Measurements from ENCODE around the gene CORO6.
A peak's percentile ranks its signal among the peaks of the same experiment; 100 is the strongest.

Gene CORO6

DNA sequence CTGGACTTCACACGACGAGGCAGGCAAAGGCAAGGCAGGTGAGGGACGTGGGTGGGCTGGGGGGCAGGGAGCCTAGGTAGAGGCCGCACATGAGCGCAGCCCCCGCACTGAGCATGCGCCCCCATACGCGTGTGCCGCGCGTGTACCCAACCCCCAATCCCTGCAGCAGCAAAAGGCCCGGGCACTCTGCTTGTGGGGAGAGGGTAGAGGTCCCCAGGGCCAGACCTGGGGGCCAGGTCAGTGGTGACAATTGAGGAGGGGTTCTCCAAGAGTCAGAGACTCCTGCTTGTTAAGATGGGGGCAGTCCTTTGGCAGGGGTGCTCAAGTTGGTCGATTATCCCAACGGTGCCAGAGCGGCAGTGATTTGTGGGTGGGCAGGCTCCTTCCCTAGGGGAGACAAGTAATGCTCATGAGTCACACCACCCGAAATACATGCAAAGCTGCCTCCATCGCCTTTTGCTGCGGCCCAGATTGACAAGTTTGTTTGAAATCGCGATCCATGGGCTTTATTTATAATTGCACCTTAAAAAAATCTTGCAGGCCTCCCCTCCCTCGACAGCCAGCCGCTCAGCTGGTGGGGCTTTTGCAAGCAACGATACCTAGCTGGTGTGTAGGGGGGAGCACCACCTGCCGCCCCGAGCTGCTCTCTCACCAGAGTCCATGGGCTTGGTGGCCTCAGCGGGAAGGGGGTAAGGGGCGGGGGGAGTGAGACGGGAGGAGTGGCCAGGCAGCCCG lies 32.1 kb downstream of the CORO6 start:
- DNase-seq: no peak

DNA sequence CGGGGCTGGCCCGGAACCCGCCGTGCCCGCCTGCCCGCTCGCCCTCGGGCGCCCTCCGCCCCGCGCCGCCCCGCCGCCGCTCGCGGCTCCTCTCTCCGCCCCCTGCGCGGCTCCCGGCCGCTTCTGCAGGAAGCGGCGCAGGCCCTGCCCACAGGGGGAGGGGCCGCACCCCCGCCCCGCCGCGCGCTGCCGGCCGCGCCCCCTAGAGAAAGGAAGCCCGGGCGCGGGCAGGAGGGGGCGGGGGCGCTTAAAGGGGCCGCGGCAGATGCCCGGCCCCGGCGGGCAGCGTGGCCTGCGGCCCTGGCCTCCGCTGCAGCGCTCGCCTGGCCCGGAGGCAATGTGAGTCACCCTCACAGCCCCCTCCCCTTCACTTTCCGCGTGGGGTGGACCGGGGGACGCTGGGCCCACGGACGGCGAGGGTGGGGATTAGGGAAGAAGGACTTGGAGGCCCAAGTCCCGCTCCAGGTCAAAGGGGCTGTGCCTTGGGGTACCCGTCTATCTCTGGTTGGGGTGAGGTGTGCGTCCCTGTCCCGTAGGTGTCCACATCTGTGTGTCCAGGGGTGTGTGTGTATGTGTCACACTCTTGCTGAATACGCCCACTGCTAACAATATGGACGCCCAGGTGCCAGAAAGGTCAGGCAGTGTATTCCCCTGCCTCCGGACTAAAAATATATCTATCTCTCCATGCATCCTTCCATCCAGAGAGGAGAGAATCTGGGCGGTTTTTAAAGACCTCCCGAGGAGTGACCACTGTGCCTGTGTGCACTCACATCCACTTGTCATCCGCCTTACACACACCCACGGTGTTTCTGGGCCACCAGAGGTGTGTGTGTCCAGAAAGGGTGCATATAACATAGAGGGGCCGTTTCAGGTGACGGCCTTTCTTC lies 32.9 kb downstream of the CORO6 start, which contains the start of gene GIT1:
Gene GIT1, minus strand, starts transcription at position 125 of the 887 bp plus-strand sequence. CDS start 270 bp downstream, outside the sequence.
- DNase-seq: peak; percentile 76

DNA sequence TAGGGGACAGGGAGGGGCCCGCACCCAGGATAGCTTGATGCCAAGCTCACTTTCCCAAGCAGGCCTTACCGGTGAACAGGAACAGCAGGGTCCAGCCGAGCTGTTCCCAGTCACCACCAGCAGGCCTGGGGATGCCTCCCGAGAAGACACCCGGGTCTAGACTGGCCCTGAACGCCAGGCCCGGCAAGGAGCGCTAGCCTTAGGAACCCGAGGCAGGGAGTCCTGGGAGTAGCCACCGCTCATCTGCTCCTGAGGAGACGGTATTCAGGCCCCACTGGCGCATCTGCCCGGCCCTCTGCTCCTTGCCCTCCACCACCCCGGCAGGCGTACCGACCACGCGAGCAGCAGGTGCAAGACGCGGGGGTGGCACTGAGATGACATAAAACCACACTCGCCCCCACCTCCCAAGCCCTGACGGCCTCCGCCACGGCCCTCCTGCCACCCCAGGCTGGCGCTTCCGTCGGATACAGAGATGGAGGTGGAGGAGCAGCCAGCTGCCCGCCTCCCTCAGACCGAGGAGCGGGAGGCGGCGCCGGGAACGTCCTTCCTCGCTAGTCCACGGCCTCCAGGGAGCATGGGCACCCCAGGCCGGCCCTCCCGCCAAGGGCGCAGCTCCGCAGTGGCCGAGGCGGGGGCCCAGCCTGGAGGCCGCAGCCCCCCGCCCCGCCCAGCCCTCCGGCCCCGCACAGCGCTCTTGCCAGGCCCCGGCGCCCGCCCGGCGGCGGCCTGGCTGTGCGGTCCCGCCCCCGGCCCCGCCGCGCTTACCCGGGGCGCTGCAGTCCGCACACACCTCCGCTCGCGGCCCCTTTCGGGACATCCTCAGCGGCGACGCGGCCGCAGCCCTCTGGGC lies 33.9 kb downstream of the CORO6 start:
- DNase-seq: no peak

DNA sequence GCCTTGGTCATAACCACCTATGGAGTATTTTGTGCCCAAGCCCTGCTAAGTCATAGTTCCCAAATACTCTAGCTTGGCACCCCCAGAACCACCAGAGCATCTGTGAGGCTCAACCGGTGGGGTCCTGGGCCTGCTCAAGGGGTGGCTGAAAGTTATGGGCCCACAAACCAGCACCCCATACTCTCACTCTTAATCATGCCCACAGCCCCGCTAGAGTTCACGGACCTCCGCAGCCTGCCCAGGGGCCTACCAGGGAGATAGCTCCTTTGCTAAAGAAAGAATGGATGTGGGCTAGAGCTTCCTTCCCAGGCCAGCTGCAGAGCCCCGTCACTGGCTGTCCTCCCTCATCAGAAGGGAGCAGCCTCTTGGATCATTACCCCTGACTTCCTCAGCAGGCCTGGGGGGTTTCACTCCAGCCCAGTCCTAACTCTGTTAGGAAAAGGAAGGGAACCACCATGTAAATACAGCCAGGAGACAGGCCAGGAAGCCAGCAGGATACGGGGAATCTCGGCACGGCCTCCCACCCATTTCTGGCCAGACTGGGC lies 34.6 kb downstream of the CORO6 start:
- DNase-seq: no peak

DNA sequence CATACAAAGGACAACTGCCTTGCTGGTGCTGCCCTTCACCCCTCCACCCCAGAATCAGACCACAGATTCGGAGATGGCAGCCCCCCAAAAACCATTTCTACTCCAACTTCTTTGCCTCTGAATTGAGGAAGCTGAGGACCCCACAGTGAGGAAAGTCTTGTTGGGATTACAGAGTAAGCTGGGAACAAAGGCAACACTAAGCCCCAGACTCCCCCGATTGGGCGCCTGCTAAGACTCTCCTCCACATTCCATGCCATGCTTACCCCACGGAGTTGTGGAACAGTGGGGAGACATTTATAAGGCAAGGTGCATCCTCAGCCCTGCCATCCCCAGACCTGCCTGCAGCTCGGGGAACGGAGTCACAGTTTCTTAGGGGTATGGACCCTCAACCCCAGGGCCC lies 35.1 kb downstream of the CORO6 start:
- DNase-seq: no peak

DNA sequence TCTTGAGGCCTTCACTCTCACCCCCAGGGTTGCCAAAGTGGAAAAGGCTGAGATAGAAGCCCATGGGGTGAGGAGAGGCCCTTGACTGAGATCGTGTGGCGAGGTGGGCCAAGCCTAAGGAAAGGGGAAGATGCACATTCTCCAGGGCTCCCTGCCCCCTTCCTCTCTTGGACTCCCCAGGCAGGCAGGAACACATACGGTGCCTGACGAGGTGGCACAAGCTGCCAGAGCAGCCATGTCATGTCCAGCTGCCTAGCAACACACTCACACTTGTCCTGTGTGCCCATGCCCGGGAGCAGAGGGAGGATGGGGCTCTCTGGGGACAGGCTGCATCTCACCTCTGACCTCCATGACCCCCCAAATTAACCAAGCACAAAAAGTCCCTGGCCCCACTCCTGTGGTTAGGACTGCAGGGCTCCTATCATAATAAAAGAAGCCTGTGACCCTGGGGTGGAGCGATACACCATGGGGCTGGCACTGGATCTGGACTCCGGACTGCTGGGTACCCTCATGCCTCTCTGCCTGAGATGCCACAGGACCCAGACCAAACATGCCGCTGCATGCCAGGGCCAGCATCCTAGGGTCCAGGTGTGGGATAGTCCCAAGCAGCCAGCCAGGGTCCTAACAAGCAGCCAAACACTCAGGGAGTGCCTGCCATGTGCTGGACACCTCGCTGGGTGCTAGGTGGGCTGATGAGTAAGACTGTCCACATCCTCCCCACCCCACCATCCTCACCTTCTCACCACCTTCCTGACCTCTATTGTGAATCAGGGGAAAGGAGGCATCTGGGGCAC lies 35.8 kb downstream of the CORO6 start:
- DNase-seq: no peak

DNA sequence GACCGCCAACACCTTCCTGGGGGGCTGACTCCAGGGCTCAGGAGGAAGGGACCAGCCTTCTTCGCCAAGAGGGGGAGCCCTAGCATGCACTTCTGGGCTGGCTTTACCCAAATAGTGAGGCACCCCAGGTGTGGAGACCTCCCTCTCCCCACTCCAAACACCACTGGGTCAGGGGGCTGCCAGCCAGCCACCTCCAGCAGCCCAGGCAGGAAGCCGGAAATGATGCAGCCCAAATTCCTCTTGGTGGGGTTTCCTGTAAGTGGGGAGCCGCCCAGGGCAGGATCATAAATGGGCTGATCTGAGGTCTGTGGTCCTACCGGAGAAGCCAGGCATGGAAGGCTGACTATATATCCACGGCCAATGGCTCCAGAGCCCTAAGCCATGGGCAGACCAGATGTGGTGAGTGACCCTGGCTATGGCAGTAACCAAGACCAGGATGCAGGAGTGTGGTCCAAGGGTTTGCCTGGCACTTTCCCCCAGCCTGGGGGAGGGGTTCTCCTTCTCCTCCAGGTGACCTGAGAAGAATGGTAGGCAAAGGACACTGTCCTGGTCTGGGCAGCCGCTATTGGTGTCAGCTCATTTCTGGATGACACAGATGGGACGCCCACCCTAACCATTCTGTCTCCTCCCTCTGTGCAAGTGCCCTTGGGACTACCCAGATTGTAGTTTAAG lies 37.5 kb downstream of the CORO6 start:
- no peak for DNase-seq

DNA sequence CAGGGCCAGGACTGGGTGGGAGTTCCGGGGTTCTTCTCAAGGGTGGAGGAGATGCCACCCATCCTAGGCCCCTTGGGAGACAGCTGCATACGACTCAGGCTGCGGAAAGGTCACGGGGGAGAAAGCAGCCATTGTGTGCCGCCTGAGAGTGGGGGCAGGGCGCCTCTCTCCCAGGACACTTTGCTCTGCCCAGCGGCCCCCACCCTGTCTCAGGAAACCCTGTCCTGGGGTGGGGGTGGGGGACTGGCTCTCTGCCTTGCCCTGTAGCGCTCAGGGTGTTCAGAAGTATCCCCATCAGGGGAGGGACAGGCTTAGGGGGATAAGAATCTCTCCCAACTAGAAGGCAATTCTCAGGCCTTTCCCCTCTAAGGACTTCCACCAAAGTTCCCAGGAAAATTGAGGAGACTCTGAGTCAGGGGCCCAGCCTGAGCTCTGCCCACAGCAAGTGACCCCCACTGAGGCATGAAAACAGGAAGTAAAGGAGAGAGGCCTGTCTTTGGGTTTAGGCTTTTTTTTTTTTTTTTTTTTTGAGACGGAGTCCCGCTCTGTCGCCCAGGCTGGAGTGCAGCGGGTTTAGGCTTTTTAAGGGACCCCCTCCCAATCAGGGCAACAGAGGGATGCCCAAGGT lies 38.1 kb downstream of the CORO6 start:
- DNase-seq: no peak

DNA sequence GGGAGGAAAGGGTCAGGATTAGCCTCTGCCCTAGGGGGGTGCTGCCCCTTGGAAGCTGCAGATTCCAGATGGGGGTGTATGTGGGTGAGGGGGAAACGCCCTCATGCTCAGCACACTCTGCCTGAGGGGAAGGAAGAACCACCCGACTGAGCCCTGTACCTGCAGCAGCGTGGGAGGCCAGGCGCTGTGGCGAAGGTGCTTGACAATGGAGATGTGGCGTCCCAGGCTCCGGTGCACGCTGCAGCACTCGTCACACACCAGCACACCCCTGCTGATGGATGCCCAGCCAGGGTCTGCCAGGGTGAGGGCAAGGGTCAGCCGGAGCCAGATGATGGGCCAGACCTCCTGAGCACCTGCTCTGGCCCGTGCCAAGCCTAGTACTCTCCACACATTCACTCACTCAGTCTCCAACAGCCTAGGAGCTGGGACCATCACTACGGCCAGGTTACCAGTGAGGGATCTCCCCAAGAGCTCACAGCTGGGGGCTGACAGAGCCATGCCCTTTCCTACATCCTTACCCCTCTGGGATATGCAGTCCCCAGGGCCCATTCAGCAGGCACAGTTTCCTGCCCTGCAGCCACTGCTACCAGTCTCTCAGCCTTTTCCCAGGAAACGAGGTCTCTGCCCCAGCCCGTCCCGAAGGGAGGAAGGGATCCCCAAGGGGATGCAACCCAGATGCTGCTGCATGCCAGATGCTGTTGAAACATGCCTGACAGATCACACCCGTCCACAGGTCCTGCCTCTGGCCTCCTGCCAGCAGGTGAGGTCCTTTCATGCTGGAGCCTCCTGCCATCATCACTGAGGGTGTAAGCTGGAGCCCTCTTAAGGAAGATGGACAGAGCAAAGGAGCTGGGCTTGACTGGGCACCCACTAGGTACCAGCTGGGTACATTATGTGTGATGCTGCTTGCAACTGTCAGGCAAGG lies 39.1 kb downstream of the CORO6 start:
- no peak for DNase-seq

DNA sequence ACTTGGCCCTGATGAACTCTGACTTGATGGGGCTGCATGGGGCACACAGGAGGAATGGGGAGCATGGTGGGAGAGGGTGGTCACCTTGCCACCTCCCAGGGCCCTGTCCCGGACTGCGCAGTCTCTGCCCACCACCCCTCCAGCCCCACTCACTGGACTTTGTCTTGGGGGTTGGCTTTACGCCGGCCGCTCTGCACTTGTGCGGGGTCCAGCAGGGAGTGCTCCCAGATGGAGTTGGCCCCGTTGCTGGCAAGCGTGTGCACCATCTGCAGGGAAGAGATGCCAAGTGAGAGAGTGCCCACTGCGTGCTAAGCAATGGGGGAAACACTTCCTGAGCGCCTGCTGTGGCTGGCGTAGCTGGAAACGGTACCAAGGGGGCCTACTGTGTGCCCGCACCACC lies 39.9 kb downstream of the CORO6 start:
- no peak for DNase-seq

DNA sequence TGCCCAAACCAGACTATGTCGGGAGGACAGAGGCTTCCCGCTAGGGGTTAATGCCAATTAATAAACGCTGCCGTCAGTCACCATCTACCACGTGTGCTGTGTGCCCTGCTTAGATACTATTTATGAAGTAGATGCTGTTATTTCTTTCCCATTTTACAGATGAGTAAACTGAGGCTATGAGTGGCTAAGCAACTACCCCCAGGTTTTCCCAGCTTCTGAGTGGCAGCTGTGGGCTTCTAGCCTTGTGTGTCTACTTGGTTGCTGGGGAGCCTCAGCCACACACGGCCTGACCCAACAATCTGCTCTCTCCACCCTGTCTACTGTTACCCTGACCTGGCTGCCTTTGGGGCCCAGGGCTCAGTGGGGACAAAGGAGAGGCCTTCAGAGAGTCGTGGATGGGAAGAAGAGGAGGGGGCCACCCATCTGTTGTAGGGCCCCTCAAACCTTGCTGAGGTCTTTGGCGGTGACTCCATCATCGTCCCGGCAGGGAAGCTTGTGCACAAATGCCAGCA lies 40.4 kb downstream of the CORO6 start:
- no peak for DNase-seq

DNA sequence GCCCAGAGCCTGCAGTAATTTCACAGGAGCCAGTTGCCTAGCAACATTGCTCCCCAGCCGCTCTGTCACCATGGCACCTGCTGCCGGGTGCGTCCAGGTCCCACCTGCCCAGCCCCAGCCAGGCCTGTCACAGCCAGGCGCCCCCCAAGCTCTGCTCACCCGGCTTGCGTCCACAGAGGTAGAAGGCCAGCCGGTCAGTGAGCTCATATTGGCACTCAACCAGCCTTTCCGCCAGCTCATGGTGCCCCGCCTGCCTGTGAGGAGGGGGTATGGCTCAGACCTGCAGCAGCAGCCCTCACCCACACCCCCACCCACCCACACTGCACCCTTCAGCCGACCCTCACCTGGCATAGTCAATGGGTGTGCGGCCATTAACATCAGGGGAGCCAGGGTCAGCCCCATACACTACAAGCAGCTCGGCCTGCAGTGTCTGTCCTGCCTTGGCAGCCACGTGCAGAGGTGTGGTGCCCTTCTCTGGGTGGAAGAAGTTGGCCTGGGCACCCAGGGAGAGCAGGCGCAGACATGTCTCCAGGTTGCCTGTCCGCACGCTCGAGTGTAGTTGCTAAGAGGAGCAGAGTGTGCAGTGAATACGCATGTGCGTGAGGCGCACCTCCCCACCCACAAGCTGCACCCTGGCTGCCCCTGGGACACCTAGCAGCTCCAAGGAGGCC lies 41.0 kb downstream of the CORO6 start:
- DNase-seq: no peak

DNA sequence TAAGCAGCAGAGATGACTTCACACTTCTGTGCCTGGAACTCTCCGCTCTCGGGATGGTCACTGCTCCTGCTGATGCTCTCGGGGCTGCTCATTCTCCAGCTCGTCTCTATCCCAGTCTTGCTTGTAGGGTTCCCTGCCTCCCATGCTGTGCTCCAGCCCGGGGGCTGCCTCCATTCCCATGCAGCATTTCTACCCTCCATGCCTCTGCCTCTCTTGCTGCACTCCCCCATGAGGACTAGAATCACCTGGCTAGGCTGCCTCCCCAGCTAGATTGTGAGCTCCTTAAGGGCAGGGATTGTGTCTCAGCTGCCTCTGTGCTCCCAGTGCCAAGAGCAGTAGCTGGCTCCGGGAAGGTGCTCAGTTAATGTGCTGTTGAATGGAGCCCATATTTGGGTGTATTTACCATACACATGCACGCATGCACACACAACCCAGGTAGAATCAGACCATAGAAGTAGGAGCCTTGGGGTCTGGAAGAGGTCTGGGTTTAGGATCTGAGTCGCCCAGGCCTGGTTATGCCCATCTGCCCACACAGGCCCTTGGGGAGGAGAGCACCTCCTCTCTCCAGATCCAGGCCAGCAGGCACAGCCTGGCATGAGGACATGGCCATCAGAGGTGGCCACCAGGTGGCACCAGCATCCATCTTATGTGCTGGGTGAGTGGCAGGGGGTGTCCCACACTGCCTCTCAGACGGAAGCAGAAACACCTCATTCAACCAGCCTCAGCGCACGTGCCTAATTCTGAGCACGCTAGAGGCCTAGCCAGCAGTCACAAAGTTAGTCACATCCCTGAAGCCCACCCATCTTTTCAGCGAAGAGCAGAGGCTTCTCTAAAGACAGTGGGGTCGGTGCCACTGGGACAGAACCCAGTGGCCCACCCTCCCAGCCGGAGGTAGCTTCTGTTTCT lies 42.6 kb downstream of the CORO6 start:
- peak; percentile 91 for DNase-seq

DNA sequence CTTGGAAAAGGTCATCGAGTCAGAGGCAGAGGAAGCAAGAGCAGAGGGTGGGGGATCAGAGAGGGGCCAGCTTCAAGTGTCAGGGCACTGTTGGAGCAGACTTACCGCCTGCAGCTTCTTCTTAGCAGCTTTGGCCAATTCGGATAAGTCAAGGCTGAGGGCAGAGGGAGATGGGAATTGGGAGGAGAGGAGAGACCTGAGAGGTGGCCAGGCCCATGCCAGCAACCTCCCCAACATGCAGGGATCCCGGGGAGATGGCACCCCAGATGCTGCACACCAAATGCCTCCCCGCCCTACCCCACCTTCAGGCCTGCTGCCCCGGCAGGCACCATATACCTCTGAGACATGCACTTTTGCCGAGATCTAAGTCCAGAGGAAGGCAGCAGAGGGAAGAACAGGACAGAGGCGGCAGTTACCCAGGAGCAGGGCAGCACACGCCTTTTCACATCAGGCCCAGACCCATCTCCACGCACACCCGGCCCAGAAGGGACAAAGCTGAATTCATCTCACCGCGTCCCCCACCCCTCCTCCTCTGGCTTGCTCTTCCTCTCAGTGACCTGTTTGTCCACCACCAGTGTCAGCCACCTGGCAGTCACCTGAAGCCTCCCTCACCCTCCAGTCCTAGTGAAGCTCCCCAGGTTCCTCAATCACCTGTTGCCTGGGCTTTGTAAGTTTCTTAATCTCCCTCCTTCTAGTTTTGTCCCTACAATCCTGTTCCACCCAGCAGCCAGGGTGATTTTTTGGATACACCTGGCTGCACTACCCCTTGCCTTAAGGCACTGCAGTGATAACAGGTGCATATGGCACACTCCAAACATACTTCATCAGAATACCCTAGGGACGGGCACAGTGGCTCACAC lies 43.9 kb downstream of the CORO6 start:
- DNase-seq: no peak

DNA sequence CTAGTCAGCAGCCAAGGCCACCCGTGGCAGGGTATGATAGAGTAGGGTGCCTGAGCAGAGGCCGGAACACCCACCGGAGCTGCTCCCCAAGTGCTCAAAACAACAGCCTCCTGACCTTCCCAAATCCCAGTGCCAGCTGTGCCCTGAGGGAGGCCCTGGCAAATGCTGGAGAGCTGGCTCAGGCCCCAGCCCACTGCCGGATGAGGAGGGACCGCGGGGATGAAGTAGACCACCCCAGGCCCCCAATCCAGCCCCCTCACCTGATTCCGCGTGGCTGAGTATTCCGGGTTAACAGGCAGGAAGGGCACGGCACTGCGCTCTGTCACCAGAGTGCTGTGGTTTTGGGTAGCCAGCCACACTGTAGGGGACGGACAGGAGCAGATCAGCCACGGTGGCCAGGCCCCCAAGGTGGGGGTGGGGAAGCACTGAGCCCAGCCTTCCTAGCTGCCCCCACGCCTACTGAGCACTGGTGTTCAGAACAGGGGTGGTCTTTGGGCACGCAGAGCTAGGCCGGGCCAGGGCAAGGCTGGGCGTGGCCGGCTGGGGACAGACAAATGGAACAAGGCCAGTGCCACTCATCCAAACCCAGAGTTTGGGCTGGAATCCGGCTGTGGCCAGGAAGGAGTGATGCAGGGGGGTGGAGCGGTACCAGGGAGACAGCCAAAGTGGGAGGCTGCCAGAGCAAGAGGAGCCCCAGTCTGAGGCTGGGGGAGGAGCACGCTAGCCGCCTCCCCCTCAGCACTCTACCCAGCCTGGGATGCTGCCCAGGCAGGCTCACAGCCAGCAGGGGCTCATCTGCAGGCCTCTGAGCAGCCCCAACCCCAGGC lies 45.1 kb downstream of the CORO6 start:
- DNase-seq: no peak

DNA sequence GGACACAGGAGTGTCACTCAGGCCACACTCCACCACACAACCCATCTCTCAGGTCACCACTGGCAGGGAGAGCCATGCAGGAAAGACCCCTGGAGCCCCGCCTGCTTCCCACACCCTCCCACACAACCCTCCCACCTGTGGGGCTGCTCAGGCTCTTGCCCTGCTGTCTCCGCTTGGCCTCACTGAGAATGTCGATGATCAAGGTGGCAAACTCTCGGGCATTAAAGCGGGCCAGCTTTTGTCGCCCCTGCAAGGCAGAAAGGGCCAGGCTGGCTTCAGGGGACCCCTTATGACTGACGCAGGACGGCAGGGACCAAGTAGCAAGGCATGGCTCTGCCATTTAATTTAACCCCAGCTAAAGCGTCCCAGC lies 45.7 kb downstream of the CORO6 start:
- no peak for DNase-seq

Data from activated CD4-positive, alpha-beta T cell treated with anti-CD3 and anti-CD28 coated beads, Interleukin-2, amount 50 U/mL, for 1 hour (primary cell).